NCI-H460 (cell line): ENCODE data around the gene TRMT112. TPM values are rescaled to one million over a fixed set of nuclear protein-coding genes. Genes with fewer than 3 reads are reported as not detected.

ENCODE experiments used
- DNase-seq: peaks from one replicate; pipeline ENCODE4 v3.0.0-alpha.2; 2016; ENCODE audit warnings: low read depth; ENCODE audit errors: extremely low read depth
- polyA plus RNA-seq: library from polyadenylated mRNA; depleted of rRNA; stranded (reverse); fragments of >200 nt; gene quantifications from 2 replicates; pipeline ENCODE4 v1.2.3, GENCODE V29; 2014; cell fraction: nucleus; rRNA removed
- total RNA-seq: library from RNA; depleted of rRNA; stranded (reverse); fragments of >200 nt; shearing (Covaris generic); gene quantifications from 2 replicates; pipeline ENCODE4 v1.2.3, GENCODE V29; 2014; rRNA removed

TRMT112 gene
- total RNA-seq: 202 and 230 TPM in 2 replicates
- 450 and 481 TPM in 2 replicates for polyA plus RNA-seq

DNA sequence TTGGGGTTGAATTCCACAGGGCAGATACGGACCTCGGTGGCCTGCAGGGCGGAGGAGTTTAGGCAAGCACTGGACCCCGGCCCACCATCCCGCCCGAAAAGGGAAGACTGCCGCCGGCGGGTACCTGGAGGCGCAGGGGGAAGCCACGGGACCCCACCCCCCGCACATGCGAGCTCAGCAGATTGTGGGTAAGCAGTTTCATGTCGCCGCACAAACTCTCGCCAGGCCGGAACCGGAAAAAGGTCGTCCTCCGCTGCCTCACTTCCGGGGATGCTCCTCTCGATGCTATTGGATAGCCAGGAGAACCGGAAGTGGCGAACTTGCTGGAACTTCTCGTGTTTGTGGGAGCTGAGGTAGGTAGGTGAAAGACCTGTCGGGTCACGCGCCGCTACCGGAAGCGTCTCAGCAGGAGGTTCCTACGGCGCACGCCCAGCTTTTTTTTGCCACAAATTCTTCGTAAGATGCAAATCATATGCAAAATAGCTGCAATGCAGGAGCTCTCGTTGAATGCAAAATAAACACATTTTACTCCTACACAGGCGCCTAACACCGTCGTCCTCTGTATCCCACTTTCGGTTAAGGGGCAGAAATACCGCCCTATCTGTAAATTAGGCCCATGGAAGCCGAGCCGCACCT lies at the start of gene TRMT112:
Gene TRMT112 (minus strand): TSS at position 235 of the 636 bp plus-strand sequence. CDS start 33 bp downstream, at position 202.
- peak; percentile 96 for DNase-seq

DNA sequence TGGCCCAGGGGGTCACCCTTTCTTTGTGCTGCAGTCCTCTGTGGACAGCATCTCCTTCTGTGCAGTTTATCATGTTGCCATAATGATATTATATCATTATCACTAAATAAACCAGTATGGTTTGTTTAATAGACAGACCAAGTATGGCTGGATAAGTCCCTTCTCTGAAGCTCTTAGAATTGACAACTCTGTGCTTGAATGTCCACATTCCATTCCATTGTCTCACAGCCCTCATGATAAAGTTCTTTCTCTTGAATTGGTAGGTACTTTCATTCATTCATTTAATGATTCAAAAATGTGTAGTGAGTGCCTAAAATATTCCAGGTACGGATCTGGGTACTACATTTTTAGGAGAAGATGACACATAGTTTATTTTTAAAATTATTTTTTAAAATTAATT lies 49.4 kb upstream of the TRMT112 start:
- DNase-seq: no peak

DNA sequence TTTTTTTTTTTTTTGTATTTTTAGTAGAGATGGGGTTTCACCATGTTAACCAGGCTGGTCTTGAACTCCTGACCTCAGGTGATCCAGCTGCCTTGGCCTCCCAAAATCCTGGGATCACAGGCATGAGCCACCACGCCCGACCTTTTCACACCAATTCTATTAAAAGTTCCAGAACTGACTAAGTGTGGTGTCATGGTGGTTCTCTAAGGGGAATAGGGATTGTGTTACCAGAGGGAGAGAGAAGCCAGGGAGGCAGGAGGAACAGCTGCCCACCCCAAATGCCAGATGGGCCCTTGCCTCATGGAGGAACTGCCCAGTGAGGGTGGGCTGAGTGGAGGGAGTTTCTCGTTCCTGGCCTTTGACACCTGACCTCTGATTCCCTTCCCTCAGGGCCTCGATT lies 47.6 kb upstream of the TRMT112 start:
- no peak for DNase-seq

DNA sequence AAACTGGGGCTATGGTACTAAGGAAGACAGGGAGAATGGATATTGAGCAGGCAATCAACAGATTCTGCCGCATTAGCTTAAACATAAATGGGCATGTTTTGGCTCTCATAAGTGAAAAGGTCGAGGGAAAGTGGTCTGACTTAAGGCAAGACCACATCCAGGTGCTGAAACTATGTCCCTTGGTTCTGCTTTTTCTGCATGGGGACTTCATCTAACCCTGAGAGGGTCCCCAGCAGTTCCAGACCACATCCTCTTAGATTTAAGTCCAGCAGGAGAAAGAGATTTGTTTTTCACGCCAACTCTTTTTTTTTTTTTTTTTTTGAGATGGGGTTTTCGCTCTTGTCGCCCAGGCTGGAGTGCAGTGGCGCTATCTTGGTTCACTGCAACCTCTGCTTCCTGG lies 47.1 kb upstream of the TRMT112 start:
- no peak for DNase-seq

DNA sequence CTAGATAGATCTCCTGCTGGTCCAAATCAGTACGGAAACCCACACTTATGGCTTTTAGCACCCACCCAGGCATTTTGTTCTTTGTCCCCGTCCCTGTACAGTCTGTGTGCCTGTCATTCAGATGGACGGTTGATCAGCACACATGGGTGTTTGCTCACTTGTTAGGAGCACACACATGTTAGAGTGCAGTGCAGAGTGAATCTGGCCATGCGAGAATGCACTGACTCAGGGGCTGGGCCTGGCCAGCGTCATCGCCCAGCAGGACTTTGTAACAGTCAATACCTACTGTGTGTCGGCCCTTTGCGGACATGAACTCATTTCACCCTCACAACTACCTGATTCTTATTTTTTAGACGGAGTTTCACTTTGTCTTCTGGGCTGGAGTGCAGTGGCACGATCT lies 45.0 kb upstream of the TRMT112 start:
- no peak for DNase-seq

DNA sequence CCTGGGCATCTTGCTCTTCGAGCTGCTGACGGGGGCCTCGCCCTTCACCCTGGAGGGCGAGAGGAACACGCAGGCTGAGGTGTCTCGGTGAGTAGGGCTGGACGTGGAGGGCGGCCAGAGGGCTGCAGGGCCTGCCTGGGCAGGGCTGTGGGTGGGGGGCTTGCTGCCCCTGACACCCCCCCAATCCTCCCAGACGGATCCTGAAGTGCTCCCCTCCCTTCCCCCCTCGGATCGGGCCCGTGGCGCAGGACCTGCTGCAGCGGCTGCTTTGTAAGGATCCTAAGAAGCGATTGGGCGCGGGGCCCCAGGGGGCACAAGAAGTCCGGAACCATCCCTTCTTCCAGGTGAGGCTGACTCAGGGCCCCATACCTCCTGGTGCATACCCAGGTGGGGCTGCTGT lies 44.3 kb upstream of the TRMT112 start:
- no peak for DNase-seq

DNA sequence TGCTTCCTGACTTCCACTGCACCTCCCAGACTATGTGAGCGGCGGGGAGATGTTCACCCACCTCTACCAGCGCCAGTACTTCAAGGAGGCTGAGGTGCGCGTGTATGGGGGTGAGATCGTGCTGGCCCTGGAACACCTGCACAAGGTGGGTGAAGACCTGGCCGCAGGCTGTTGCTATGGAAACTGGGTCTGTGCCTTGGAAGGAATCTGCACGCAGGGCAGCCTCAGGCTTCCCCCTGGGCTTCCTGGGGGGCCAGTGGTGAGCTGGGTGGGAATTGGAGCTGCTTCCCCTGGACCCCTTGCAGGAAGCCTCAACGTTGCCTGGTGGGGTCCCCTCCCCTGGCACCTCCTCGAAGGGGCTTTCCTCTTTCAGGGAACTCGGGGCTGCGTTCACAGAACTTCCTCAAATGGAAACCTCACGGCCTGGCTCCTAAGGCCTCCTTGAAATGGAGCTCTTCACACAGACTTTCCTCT lies 43.1 kb upstream of the TRMT112 start:
- no peak for DNase-seq

DNA sequence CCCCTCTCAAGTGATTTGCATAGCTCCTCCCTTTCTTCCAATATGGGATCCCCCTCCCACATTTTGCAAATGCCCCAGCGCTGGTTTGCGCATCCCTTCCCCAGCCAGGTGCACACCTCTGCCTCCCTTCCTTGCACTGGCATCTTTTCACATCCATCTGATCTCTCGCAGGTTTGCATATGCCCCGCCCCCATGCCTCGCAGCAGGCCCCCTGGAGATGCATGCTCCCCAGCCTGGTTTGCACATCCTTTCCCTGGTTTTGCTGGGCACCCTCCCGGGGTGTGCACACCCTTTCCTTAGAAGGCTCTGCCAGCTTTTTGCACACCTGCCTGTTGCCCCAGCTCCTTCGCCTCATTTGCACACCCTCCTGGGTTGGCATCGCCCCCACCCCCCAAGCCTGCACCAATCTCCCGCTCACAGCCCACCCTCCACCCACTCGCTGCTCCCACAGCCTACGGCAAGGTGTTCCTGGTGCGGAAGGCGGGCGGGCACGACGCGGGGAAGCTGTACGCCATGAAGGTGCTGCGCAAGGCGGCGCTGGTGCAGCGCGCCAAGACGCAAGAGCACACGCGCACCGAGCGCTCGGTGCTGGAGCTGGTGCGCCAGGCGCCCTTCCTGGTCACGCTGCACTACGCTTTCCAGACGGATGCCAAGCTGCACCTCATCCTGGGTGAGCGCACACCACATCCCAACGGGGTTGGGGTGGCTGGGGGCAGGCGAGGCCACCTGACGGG lies 42.5 kb upstream of the TRMT112 start:
- DNase-seq: no peak

DNA sequence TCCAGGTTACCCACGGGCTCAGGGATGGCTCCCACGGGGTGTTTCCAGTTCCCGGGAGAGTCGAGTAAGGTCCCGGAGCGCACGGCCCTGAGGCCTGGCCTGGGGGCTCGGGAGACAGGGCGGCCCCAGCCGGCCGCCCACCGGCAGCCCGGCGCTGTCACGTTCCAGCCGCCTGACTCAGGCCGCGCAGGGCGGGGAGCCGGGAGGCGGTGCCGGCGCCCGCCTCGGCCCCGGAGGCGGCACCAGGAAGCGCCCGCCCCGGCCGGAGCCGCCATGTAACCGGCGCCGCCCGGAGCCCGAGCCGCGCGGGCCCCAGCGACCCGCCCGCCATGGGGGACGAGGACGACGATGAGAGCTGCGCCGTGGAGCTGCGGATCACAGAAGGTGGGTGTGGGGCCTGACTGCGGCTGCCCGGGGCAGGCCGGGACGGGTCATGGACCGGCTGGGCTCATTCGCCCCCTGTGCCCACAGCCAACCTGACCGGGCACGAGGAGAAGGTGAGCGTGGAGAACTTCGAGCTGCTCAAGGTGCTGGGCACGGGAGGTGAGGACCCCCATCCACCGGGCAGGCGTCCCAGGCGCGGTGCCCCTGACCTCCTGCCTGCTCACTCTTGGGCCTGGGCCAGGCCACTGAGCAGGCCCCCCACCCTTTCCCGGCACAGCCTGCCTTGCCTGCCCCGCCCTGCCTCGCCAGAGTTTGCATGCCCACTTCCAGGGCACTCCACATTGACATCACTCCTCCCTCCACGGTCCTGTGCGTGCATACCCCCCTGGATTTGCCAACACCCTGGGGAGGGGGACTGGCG lies 41.8 kb upstream of the TRMT112 start, which contains the start of gene RPS6KA4:
Gene RPS6KA4 (plus strand): TSS at position 256 of the 805 bp plus-strand sequence. CDS start 74 bp downstream, at position 330.
- peak; percentile 41 for DNase-seq

DNA sequence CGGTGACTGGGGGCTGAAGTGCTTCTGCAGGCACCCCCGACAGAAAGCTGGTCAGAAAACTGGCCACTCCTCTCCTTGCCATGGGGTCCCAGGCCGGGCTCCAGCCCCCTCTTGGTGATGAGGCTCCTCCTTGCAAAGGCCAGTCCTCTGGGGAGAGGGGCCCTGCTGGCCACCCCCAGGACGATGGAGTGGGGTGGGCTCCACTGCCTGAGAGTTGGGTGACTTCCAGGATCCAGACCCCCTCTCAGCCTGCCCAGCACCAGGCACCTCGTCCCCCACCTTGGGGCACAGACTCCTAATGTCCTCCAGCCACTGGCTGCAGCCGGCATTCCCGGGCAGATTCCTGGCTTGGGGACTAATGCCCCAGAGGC lies 41.2 kb upstream of the TRMT112 start:
- no peak for DNase-seq

DNA sequence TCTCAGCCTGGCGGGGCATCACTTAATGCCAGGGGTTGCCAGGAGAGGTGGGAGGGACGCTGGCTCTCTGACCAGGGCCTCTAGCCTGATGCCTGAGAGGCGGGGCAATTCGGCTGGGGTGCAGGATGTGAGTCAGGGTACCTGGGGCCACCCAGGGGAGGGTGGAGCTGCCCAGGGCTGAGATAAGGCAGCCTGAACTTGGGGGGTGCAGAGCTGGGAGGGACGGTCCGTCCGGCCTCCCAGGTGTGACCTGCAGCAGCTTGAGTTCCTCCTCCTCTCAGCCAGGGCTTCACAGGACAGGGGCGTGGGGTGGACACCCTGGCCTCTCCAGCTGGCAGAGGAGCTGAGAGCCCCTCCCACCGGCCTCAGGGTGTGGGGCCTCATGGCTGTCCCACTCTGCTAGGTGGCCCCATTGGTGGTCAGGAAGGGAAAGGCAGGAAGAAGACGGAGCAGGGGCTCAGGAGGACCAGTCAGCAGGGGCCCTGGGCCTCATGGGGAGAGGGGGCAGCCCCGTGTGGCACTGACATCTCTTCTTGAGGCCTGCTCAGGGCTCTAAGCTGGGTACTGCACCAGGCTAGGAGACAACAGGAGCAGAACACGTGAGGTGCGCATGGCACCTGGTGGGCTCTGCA lies 40.7 kb upstream of the TRMT112 start:
- DNase-seq: no peak

DNA sequence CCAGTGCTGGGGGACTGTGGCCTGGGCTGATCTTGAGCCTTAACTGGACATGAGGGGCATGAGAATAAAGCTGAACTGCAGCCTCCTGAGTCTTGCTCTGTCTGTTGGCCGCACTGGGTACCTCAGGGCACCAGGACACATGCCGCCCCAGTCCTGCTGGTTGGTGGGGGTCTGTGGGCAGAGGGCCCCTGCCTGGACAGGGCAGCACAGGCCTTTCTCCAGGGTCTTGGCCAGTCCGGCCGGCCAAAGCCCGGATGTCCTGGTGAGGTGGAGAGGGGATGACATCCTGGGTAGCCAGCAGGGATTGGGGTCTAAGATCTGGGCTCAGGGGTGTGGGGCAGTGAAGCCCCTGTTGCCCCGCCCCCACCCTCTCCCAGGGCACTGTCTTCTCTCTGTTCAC lies 40.1 kb upstream of the TRMT112 start:
- no peak for DNase-seq

DNA sequence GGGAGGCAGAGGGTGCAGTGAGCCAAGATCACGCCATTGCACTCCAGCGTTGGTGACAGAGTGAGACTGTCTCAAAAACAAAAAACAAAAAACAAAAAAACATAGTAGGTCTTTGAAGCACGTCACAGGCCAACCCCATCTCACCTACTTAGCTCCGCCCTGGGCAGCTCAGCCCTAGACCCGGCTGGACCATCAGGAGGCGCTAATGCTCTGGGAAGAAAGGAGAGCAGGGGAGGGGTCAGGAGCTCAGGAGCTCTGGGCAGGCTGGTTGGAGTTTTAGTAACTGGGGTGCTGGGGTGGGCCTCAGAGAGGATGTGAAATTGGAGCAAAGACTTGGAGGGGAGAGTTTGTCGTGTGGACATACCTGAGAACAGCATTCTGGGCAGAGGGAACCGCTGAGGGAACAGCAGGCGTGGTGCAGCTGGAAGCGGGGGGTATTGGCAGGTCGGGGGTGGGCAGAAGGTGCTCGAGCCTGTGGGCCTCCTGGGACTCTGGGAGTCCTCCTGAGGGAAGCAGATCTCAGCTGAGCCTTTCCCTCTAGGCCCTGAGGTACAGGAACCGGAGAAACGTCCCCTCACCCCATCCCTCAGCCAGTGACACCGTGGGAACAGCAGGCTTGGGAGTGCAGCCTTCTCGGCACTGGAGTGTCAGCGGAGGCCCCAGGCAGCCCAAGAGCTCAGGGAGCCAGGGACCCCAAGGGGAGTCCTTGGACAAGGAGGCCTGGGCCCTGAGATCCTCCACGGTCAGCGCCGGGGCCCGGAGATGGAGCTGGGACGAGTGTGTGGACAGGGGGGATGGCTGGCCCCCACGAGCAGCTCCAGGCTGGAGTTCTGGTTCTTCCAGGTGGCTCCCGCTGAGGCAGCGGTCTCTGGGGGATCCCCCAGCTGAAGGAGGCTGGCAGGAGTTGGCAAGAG lies 39.4 kb upstream of the TRMT112 start:
- peak; percentile 40 for DNase-seq

DNA sequence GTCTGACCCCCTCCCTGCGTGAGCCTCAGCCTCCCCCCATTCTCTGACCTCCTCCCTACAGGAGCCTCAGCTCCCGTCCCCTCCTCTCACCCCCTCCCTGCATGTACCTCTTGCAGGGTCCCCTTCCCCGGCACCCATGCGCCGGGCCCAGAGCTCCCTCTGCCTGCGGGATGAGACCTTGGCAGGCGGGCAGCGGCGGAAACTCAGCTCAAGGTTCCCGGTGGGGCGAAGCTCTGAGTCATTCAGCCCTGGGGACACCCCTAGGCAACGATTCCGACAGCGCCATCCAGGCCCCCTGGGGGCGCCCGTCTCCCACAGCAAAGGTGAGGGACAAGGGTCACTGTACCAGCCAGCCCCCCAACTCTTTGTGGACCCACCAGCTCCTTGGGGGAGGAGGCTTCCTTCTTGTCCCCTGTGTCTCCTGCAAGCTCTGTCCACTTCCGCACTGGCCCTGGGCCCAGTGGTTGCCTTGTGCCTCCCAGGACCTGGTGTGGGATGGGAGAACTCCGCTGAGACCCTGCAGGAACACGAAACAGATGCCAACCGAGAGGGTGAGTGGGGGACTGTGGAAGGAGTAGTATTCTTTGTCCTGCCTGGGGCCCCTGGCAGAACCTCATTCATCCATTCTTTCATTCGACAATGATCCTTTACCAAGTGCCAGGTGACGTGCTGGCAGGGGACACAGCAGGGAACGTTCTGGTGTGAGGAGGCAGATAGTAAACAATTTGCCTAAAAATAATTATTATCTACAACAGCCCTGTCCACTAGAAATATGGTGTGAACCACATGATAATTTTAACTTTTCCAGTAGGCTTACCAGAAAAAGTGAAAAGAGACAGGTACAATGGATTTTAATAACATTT lies 38.0 kb upstream of the TRMT112 start:
- DNase-seq: peak; percentile 76

DNA sequence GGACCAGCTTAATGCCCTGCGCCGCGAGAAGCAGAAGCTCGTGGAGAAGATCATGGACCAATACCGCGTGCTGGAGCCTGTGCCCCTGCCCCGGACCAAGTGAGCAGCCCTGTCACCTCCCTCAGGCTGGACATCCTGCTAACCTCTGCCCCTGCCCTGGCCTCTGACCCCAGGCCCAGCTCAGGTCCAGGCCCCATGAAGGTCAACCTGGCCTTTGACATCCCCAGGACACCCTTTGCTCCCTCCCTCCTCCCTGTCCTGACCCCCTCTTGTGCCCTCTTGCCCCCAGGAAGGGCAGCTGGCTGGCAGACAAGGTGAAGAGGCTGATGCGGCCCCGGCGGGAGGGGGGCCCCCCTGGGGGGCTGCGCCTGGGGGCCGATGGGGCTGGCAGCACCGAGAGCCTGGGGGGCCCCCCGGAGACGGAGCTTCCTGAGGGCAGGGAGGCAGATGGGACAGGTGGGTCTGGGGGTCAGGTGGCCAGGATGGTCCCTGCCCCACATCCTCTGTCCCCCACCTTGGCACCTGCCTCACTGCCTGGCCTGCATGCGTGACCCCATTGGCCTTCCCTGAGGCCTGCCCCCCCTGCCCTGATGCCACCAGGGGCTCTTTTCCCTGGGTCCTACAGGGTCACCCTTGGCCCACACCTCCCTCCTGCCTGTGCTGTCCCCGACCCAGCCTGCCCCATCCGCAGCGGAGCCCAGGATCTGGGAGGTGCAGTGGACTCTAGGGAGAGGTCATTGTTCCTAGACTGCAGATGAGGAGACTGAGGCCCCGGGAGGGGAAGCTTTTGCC lies 36.6 kb upstream of the TRMT112 start:
- DNase-seq: no peak

DNA sequence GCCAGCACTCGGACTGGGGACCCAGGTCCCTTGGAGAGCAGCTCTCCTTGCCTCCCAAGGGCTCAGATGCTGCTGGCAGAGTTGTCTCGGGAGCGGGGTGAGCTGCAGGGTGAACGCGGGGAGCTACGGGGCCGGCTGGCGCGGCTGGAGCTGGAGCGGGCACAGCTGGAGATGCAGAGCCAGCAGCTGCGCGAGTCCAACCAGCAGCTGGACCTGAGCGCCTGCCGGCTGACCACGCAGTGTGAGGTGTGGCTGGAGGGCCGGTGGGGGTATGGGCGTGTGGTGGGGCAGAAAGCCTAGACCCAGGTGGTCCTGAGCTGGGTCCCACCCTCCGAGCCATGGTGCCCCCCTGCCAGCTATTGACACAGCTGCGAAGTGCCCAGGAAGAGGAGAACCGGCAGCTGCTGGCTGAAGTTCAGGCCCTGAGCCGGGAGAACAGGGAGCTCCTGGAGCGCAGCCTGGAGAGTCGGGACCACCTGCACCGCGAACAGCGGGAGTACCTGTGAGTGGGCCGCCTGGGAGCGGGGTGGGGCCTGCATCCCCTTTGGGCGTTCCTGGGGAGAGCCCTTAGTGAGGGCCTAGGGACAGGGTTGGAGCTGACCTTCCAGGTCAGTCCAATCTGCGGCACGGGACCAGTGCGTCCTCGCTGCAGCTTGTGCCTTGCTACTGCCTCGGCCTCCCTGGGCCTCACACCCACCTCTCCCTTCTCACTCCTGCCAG lies 35.8 kb upstream of the TRMT112 start:
- DNase-seq: no peak
